AG10803 (cell line): Measurements from ENCODE around the gene EDDM13.

Experiments used
- DNase-seq: peaks from one replicate; pipeline ENCODE4 v3.0.0; 2010; ENCODE audit warnings: low read depth
- H3K4me3 ChIP-seq: 2 replicates; pipeline ENCODE4 v1.5.1; 2011; ENCODE audit warnings: mild to moderate bottlenecking, low read length, control low read depth
- TF ChIP-seq, protein P1 (sequence below): conservative IDR thresholded peaks from 2 replicates; pipeline ENCODE4 v1.5.1; 2011; ENCODE audit warnings: mild to moderate bottlenecking, low read length, control low read depth, inconsistent platforms

The EDDM13 gene

DNA sequence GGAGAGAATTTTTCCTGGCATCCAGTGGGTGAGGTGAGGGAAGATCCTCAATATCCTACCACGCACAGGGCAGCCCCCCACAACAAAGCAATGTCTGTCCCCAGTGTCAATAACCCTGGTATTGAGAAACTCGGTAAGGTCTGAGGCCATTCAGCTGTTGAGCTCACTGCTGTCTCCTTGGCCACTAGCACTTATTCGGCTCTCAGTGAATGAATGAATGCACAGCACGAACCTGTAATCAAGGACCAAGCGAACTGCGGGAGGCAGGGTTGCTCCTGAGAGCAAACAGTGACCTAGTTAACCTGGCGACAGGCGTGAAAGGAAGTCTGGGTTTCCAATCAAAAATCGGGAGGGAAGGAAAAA is 41.5 kb downstream of the EDDM13 start:
- H3K4me3 ChIP-seq, result peak overlapping the region; percentile 93
- TF ChIP-seq, protein P1, sequence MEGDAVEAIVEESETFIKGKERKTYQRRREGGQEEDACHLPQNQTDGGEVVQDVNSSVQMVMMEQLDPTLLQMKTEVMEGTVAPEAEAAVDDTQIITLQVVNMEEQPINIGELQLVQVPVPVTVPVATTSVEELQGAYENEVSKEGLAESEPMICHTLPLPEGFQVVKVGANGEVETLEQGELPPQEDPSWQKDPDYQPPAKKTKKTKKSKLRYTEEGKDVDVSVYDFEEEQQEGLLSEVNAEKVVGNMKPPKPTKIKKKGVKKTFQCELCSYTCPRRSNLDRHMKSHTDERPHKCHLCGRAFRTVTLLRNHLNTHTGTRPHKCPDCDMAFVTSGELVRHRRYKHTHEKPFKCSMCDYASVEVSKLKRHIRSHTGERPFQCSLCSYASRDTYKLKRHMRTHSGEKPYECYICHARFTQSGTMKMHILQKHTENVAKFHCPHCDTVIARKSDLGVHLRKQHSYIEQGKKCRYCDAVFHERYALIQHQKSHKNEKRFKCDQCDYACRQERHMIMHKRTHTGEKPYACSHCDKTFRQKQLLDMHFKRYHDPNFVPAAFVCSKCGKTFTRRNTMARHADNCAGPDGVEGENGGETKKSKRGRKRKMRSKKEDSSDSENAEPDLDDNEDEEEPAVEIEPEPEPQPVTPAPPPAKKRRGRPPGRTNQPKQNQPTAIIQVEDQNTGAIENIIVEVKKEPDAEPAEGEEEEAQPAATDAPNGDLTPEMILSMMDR, result no peak
- no peak for DNase-seq

GRCh38 chr19:56314381-56315076 is 42.0 kb downstream of the EDDM13 start, which contains the start of gene ZSCAN5A:
TSS of gene ZSCAN5A (minus strand) at chr19:56314839. CDS start at chr19:56225046, 89,793 bp downstream.
- DNase-seq, result peak; percentile 95
- peak within 1 kb of the TSS; percentile 93 for H3K4me3 ChIP-seq
- TF ChIP-seq, protein P1, result no peak

DNA sequence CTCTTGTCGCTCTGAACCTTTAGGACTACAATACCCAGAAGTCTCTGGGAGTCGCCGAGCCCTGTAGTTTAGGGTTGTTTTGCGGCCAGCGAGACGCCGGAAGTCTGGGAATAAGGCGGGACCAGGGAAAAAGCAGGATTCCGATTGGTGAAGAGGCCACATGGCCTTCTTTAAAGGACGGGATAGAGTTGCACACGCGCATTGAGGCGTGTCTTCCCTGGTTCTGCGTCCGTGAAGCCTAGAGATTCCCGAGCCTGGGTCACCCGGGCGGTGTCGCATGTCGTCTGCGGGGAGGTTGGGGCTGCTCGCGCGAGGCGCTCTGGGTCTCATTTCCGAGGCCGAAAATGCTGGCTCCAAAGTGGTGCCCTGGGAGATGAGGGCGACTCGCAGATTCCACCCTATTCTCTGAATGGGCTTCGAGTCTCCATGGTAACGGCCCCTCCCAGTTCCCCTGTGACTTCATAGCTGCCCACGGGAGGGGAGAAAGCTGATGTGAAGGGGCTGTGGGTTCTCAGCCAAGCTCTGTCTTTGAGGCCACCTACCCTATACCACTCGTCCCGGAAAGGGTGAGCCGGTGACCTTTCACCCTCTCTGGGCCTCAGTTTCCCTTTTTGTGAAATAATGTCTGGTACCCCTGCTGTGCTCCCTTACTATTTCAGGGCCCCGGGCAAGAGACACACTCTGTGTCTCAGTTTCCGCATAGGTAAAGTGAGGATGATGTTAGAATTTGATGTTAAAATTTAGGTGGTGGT is 42.7 kb downstream of the EDDM13 start:
- TF ChIP-seq, protein P1, result no peak
- peak overlapping the region; percentile 93 for H3K4me3 ChIP-seq

DNA sequence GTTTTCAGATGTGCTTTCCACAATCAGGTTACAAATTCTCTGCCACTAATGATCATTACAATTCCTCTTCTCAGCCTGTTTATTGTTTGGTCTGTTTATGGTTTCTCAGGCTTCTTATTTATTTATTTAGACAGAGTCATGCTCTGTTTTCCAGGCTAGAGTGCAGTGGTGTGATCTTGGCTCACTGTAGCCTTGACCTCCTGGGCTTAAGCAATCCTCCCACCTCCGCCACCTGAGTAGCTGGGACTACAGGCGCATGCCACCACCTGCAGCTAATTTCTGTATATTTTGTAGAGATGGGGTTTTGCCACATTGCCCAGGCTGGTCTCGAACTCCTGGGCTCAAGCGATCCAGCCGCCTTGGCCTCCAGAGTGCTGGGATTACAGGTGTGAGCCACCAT is 44.2 kb downstream of the EDDM13 start:
- H3K4me3 ChIP-seq, result no peak overlapping the region
- no peak for DNase-seq
- TF ChIP-seq, protein P1, result no peak

More for the DNA sequence above, 42.7 kb downstream of the EDDM13 start:
- DNase-seq, result peak; percentile 97

DNA sequence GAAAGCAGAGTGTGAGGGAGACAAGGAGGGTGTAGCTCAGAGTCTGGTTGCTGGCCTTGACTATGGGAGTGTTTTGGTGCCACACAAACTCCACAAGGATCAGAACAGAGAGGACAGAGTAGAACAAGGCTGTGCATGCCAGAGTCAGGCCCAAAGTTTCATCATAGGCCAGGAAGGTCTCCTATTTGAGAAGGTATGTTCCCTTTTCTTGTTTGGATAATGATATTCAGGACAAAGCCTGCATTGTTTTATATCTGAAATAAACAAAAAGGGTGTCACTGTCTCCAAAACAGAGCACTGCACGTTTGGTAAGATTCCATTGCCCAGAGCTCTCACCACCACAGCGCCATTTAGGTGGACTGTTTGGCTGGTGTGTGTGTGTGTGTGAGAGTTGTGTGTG is 45.2 kb downstream of the EDDM13 start:
- TF ChIP-seq, protein P1, result no peak
- H3K4me3 ChIP-seq, result no peak overlapping the region
- no peak for DNase-seq

DNA sequence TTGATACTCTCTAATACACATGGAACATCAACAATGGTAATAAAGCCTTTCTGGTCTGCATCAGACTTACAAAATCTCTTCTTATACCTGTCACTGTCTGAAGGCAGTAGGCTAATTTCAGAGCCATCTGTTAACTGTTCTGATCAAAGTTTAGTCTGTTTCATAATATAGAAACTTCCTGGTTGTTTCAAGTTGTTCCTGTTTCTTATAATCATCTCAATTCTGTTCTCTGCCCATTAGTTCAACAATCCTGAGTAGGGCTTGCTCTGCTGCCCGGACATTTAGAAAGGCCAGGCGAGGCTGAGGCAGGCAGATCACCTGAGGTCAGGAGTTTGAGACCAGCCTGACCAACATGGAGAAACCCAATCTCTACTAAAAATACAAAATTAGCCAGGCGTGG is 47.4 kb downstream of the EDDM13 start:
- TF ChIP-seq, protein P1, result no peak
- DNase-seq, result no peak
- H3K4me3 ChIP-seq, result no peak overlapping the region
